ENCODE results near the gene TSPAN14.
A peak's percentile ranks its signal among the peaks of the same experiment; 100 is the strongest.

Gene TSPAN14

GRCh38 chr10:80457554-80458262 is 3.6 kb downstream of the TSPAN14 start:
- no peak for DNase-seq

- DNase-seq = no peak
Measured at GRCh38 chr10:80458263-80458625, 4.1 kb downstream of the TSPAN14 start.

GRCh38 chr10:80458638-80459037 is 4.5 kb downstream of the TSPAN14 start:
- no peak for DNase-seq

- DNase-seq = peak; percentile 83
Measured at GRCh38 chr10:80459047-80459865, 5.1 kb downstream of the TSPAN14 start.

- DNase-seq = no peak
Measured at GRCh38 chr10:80460399-80461207, 6.5 kb downstream of the TSPAN14 start.

- DNase-seq = no peak
Measured at GRCh38 chr10:80461208-80462183, 7.4 kb downstream of the TSPAN14 start.

GRCh38 chr10:80462299-80462980 is 8.3 kb downstream of the TSPAN14 start:
- DNase-seq = no peak

- DNase-seq = peak; percentile 63
Measured at GRCh38 chr10:80462981-80463741, 9.1 kb downstream of the TSPAN14 start.

GRCh38 chr10:80463868-80464267 is 9.8 kb downstream of the TSPAN14 start:
- no peak for DNase-seq

GRCh38 chr10:80464557-80465450 is 10.7 kb downstream of the TSPAN14 start:
- DNase-seq = no peak

GRCh38 chr10:80465451-80465835 is 11.3 kb downstream of the TSPAN14 start:
- DNase-seq = no peak

- DNase-seq = peak; percentile 85
Measured at GRCh38 chr10:80465839-80466590, 11.9 kb downstream of the TSPAN14 start.

GRCh38 chr10:80466724-80467326 is 12.7 kb downstream of the TSPAN14 start:
- DNase-seq = no peak

GRCh38 chr10:80468002-80468401 is 13.9 kb downstream of the TSPAN14 start:
- DNase-seq = peak; percentile 77

GRCh38 chr10:80468806-80469421 is 14.8 kb downstream of the TSPAN14 start:
- no peak for DNase-seq

- DNase-seq = no peak
Measured at GRCh38 chr10:80470266-80470665, 16.2 kb downstream of the TSPAN14 start.

- DNase-seq = no peak
Measured at GRCh38 chr10:80471001-80471400, 16.9 kb downstream of the TSPAN14 start.

- DNase-seq = peak; percentile 63
Measured at GRCh38 chr10:80471715-80472233, 17.7 kb downstream of the TSPAN14 start.

Measured in CD4-positive, alpha-beta T cell treated with Interleukin-4 for 4 hours (primary cell).